ENCODE data around the gene OTP. TPM values are rescaled to one million over a fixed set of nuclear protein-coding genes. Genes with fewer than 3 reads are reported as not detected.

Gene OTP
- total RNA-seq, 1 experiment from 2014 or later = not detected

- no TSS peak for BruUV-seq (replicated peaks)
- CTCF ChIA-PET = interaction anchor here (0.6 kb wide), 1 partner anchor 107 kb away, joined by 8 read pairs; no protein-coding TSS in a partner anchor
- Histone ChIP-seq H3K4me3 (ENCODE audit: low read length) (no peak overlapping the region), H3K27ac (ENCODE audit: low read length) (no peak overlapping the region), H4K20me1 (ENCODE audit: low read length) (no peaks in the 10 kb centered on the region), H3K9ac (ENCODE audit: low read length) (no peak overlapping the region), H3K9me2 (replicated peaks; ENCODE audit: low read length) (no peaks in the 10 kb centered on the region), H3K27me3 (ENCODE audit: low read length) (peaks cover 9% of the 10 kb centered on the region; the same call in 1 of the 2 replicates), H3K4me1 (ENCODE audit: insufficient read depth, low read length) (no peaks in the 10 kb centered on the region), H3K36me3 (ENCODE audit: low read depth, low read length) (no peaks in the 10 kb centered on the region), H3F3A (ENCODE audit: low read length, unreplicated experiment) (no peaks in the 10 kb centered on the region), H2AFZ (ENCODE audit: low read length) (no peak overlapping the region), H3K4me2 (ENCODE audit: low read length) (no peak overlapping the region), H3K9me3 (ENCODE audit: low read length) (no peaks in the 10 kb centered on the region), H3K79me2 (ENCODE audit: low read length) (no peaks in the 10 kb centered on the region)
- POLR2A ChIA-PET (ENCODE audit: unreplicated experiment) = no interaction called here
- TF ChIP-seq EZH2phosphoT487 (IDR thresholded peaks at IDR 0.05; ENCODE audit: borderline replicate concordance, low read length) (no peak), CTCF (conservative IDR thresholded peaks at IDR 0.05; ENCODE audit: low read depth, low read length) (no peak), EZH2 (IDR thresholded peaks at IDR 0.05; ENCODE audit: low read length, unreplicated experiment) (no peak)
- no peak for ATAC-seq
- DNase-seq = no peak
- intact Hi-C loops (cut with micrococcal nuclease) = no loop called here
These were observed 31.2 kb upstream of the OTP start for GRCh38 chr5:77669677-77670076.

GRCh38 chr5:77663090-77663863 lies 24.8 kb upstream of the OTP start:
- H3K4me1 ChIP-seq (ENCODE audit: insufficient read depth, low read length) = no peaks in the 10 kb centered on the region
- no peaks in the 10 kb centered on the region for H3K79me2 ChIP-seq (ENCODE audit: low read length)
- ChIA-PET CTCF (no interaction called here), POLR2A (ENCODE audit: unreplicated experiment) (no interaction called here)
- no TSS peak for BruUV-seq (replicated peaks)
- H3K9ac ChIP-seq (ENCODE audit: low read length) = no peak overlapping the region
- H3K9me3 ChIP-seq (ENCODE audit: low read length) = no peaks in the 10 kb centered on the region
- no peak for DNase-seq
- intact Hi-C loops (cut with micrococcal nuclease) = no loop called here
- TF ChIP-seq EZH2phosphoT487 (IDR thresholded peaks at IDR 0.05; ENCODE audit: borderline replicate concordance, low read length) (no peak), CTCF (conservative IDR thresholded peaks at IDR 0.05; ENCODE audit: low read depth, low read length) (no peak), EZH2 (IDR thresholded peaks at IDR 0.05; ENCODE audit: low read length, unreplicated experiment) (no peak)
- H3K9me2 ChIP-seq (replicated peaks; ENCODE audit: low read length) = no peaks in the 10 kb centered on the region
- no peak for ATAC-seq
- H3F3A ChIP-seq (ENCODE audit: low read length, unreplicated experiment) = no peaks in the 10 kb centered on the region
- no peak overlapping the region for H3K4me3 ChIP-seq (ENCODE audit: low read length)
- H3K27me3 ChIP-seq (ENCODE audit: low read length) = peaks cover 17% of the 10 kb centered on the region; the same call in 1 of the 2 replicates
- no peaks in the 10 kb centered on the region for H3K36me3 ChIP-seq (ENCODE audit: low read depth, low read length)
- no peak overlapping the region for H2AFZ ChIP-seq (ENCODE audit: low read length)
- H3K4me2 ChIP-seq (ENCODE audit: low read length) = no peak overlapping the region
- H4K20me1 ChIP-seq (ENCODE audit: low read length) = no peaks in the 10 kb centered on the region
- H3K27ac ChIP-seq (ENCODE audit: low read length) = no peak overlapping the region

- no TSS peak for BruUV-seq (replicated peaks)
- no peak for ATAC-seq
These were observed 24.1 kb upstream of the OTP start for GRCh38 chr5:77662635-77663034.

More at GRCh38 chr5:77662635-77663034, 24.1 kb upstream of the OTP start:
- peaks cover 16% of the 10 kb centered on the region; the same call in 1 of the 2 replicates for H3K27me3 ChIP-seq (ENCODE audit: low read length)
- no peak overlapping the region for H3K4me2 ChIP-seq (ENCODE audit: low read length)
- TF ChIP-seq EZH2 (IDR thresholded peaks at IDR 0.05; ENCODE audit: low read length, unreplicated experiment) (no peak), CTCF (conservative IDR thresholded peaks at IDR 0.05; ENCODE audit: low read depth, low read length) (no peak), EZH2phosphoT487 (IDR thresholded peaks at IDR 0.05; ENCODE audit: borderline replicate concordance, low read length) (no peak)
- H3K27ac ChIP-seq (ENCODE audit: low read length) = no peak overlapping the region
- DNase-seq = no peak
- ChIA-PET POLR2A (ENCODE audit: unreplicated experiment) (no interaction called here), CTCF (no interaction called here)
- no peak overlapping the region for H3K4me3 ChIP-seq (ENCODE audit: low read length)
- H3K79me2 ChIP-seq (ENCODE audit: low read length) = no peaks in the 10 kb centered on the region
- H3F3A ChIP-seq (ENCODE audit: low read length, unreplicated experiment) = no peaks in the 10 kb centered on the region
- no peaks in the 10 kb centered on the region for H3K4me1 ChIP-seq (ENCODE audit: insufficient read depth, low read length)
- no peaks in the 10 kb centered on the region for H3K36me3 ChIP-seq (ENCODE audit: low read depth, low read length)
- H3K9me2 ChIP-seq (replicated peaks; ENCODE audit: low read length) = no peaks in the 10 kb centered on the region
- no peaks in the 10 kb centered on the region for H3K9me3 ChIP-seq (ENCODE audit: low read length)
- no peaks in the 10 kb centered on the region for H4K20me1 ChIP-seq (ENCODE audit: low read length)
- no peak overlapping the region for H2AFZ ChIP-seq (ENCODE audit: low read length)
- H3K9ac ChIP-seq (ENCODE audit: low read length) = no peak overlapping the region
- intact Hi-C loops (cut with micrococcal nuclease) = no loop called here

Measured in PC-3 (cell line).